ENCODE data around the gene LMF2. TPM values are rescaled to one million over a fixed set of nuclear protein-coding genes. Genes with fewer than 3 reads are reported as not detected.

Gene LMF2
- total and polyA plus RNA-seq, 2 of the 4 experiments (the other 2 are of a cell fraction) = 16.8 to 82.6 TPM

DNA sequence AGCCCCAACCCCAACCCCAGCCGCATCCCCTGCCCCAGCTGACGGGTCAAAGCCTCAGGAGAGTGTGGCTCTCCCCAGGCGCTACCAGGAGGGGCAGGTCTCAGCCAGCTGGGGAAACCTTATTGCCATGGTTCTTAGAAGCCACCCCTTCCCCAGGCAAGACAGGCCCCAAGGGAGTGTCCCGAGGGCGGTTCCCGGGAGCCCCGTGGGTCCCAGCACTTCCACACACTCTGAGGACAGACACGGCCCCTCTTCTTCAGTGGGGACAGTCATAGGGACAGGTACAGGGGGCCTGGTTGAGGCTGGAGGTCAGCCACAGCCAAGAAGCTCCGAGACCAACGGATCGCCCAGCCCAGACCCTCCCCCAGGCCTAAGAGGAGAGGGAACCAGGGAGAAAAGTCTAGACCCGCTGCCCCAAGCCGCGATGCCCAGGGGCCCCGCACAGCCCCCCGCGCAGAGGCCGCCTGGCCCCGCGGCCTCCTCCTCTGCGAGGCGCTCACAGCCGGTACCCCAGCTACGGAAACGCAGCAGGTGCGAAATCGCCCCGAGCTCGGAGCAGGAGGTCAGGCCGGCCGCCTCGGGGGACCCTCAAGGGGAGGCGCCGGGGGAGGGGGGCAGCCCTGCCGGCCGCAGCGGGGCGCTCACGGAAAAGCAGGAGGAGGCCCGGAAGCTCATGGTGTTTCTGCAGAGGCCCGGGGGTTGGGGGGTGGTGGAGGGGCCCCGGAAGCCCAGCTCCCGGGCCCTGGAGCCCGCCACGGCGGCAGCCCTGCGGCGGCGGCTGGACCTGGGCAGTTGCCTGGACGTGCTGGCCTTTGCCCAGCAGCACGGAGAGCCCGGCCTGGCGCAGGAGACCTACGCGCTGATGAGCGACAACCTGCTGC is 40.8 kb upstream of the LMF2 start (continued):
- no peak for TF ChIP-seq RCOR1 (IDR thresholded peaks at IDR 0.05; ENCODE audit: insufficient replicate concordance, low read length)
- TF ChIP-seq POLR2A (IDR thresholded peaks at IDR 0.05; ENCODE audit: low read depth, low read length) = no peak
- no peak for TF ChIP-seq SMC3 (IDR thresholded peaks at IDR 0.05; ENCODE audit: low read depth, low read length)
- TF ChIP-seq CHD1 (IDR thresholded peaks at IDR 0.05; ENCODE audit: low read depth, low read length) = no peak
- no peak for TF ChIP-seq RFX5 (IDR thresholded peaks at IDR 0.05; ENCODE audit: low read depth, low read length)
- TF ChIP-seq MAZ (IDR thresholded peaks at IDR 0.05; ENCODE audit: borderline replicate concordance, low read depth, low read length) = no peak
- TF ChIP-seq CEBPB (IDR thresholded peaks at IDR 0.05; ENCODE audit: low read depth, low read length) = no peak

Measured in IMR-90 (cell line).